HepG2 (cell line): ENCODE results near the gene QRICH2. TPM values are rescaled to one million over a fixed set of nuclear protein-coding genes. Genes with fewer than 3 reads are reported as not detected.

Experiments used
- ADNP ChIP-seq: sonication (generic); formaldehyde crosslinking; IDR thresholded peaks from 2 replicates; pipeline ENCODE4 v1.4.0; 2020; ENCODE audit warnings: missing genetic modification reagents
- GABPA ChIP-seq, 2 experiments: IDR thresholded peaks; 2 replicates each; pipeline ENCODE4 v1.6.1; 2011 to 2016; ENCODE audit warnings: low read depth in 2 of 2, low read length in 1 of 2, missing biosample characterization in 1 of 2, missing genetic modification characterization in 1 of 2
- GABPB1 ChIP-seq: IDR thresholded peaks from 2 replicates; pipeline ENCODE4 v1.6.1; 2016; ENCODE audit warnings: mild to moderate bottlenecking, missing genetic modification reagents, moderate library complexity, missing compliant biosample characterization
- GFI1 ChIP-seq: sonication (generic); formaldehyde crosslinking; IDR thresholded peaks from 2 replicates; pipeline ENCODE4 v1.5.0; 2020; ENCODE audit warnings: missing genetic modification reagents, mild to moderate bottlenecking, borderline replicate concordance
- HMG20A ChIP-seq: IDR thresholded peaks from 2 replicates; pipeline ENCODE4 v1.6.1; 2016; ENCODE audit warnings: borderline replicate concordance
- HMGA1 ChIP-seq: sonication (generic); formaldehyde crosslinking; conservative IDR thresholded peaks from 2 replicates; pipeline ENCODE4 v1.4.0; 2020; ENCODE audit warnings: missing genetic modification reagents
- NPAS2 ChIP-seq: sonication (generic); formaldehyde crosslinking; IDR thresholded peaks from 2 replicates; pipeline ENCODE4 v1.8.0; 2022; ENCODE audit warnings: mild to moderate bottlenecking, missing genetic modification reagents, borderline replicate concordance
- RAD21 ChIP-seq: fragments of 450-650 bp; formaldehyde crosslinking; IDR thresholded peaks from 2 replicates; pipeline ENCODE4 v1.5.0; 2020; ENCODE audit warnings: mild to moderate bottlenecking
- RBM39 ChIP-seq: fragments of 200-400 bp; formaldehyde crosslinking; IDR thresholded peaks from one replicate; pipeline ENCODE4 v1.6.1; 2018; ENCODE audit warnings: antibody characterized with exemption, mild to moderate bottlenecking, low read depth, low read length; ENCODE audit not compliant: poor library complexity, severe bottlenecking
- RORA ChIP-seq: sonication (generic); formaldehyde crosslinking; IDR thresholded peaks from 2 replicates; pipeline ENCODE4 v1.5.0; 2020; ENCODE audit warnings: mild to moderate bottlenecking, missing genetic modification reagents, moderate library complexity
- SALL1 ChIP-seq: sonication (generic); formaldehyde crosslinking; IDR thresholded peaks from 2 replicates; pipeline ENCODE4 v1.8.0; 2022; ENCODE audit warnings: mild to moderate bottlenecking, missing genetic modification reagents
- SAP130 ChIP-seq: IDR thresholded peaks from 2 replicates; pipeline ENCODE4 v1.6.1; 2016; ENCODE audit warnings: low read depth
- SOX5 ChIP-seq: IDR thresholded peaks from 2 replicates; pipeline ENCODE4 v1.6.1; 2016; ENCODE audit warnings: borderline replicate concordance
- STAT5B ChIP-seq: sonication (generic); formaldehyde crosslinking; IDR thresholded peaks from 2 replicates; pipeline ENCODE4 v1.4.0; 2020; ENCODE audit warnings: missing genetic modification reagents
- TOPORS ChIP-seq: sonication (generic); formaldehyde crosslinking; IDR thresholded peaks from 2 replicates; pipeline ENCODE4 v1.8.0; 2023; ENCODE audit warnings: mild to moderate bottlenecking, missing genetic modification reagents
- ZFP36 ChIP-seq: fragments of 150-350 bp; IDR thresholded peaks from 2 replicates; pipeline ENCODE4 v1.6.1; 2018; ENCODE audit warnings: borderline replicate concordance, low read length, low read depth; ENCODE audit not compliant: partially characterized antibody
- ZNF564 ChIP-seq: sonication (generic); formaldehyde crosslinking; IDR thresholded peaks from 2 replicates; pipeline ENCODE4 v1.8.1; 2023; ENCODE audit warnings: mild to moderate bottlenecking, missing genetic modification reagents
- ZNF614 ChIP-seq: IDR thresholded peaks from 2 replicates; pipeline ENCODE4 v1.6.1; 2018; ENCODE audit warnings: missing biosample characterization, missing genetic modification reagents, inconsistent platforms, borderline replicate concordance
- ZNF713 ChIP-seq: sonication (generic); formaldehyde crosslinking; IDR thresholded peaks from 2 replicates; pipeline ENCODE4 v1.4.0; 2020; ENCODE audit warnings: mild to moderate bottlenecking, missing genetic modification reagents
- ZNF766 ChIP-seq: sonication (generic); formaldehyde crosslinking; IDR thresholded peaks from 2 replicates; pipeline ENCODE4 v1.5.0; 2020; ENCODE audit warnings: missing genetic modification reagents, borderline replicate concordance
- polyA plus RNA-seq, 8 experiments: library from polyadenylated mRNA; depleted of rRNA in 3 of 8; stranded (reverse) in 7 of 8; unstranded in 1 of 8; fragments of >200 nt; fragmentation: Illumina TruSeq in 4 of 8; extraction: Trizol in 4 of 8; gene quantifications; 2 replicates each; pipeline versions ENCODE4 v1.2.1 to v1.2.3, GENCODE V29; 2011 to 2016; ENCODE audit warnings: low read depth in 4 of 8, missing spikeins in 1 of 8, mixed read lengths in 1 of 8; ENCODE audit not compliant: insufficient read depth in 1 of 8
- total RNA-seq, 5 experiments: library from RNA; depleted of rRNA; stranded (reverse); fragments of >200 nt; fragmentation: Illumina TruSeq; extraction: Trizol; gene quantifications; 2 replicates each; pipeline ENCODE4 v1.2.3, GENCODE V29; 2016; ENCODE audit warnings: low read depth in 1 of 5
- TF ChIP-seq, protein P1 (sequence below): conservative IDR thresholded peaks from 2 replicates; pipeline ENCODE4 v1.6.1; 2018; ENCODE audit warnings: missing genetic modification reagents
- TF ChIP-seq, protein P2 (sequence below): sonication (generic); formaldehyde crosslinking; IDR thresholded peaks from 2 replicates; pipeline ENCODE4 v1.8.0; 2022; ENCODE audit warnings: missing genetic modification reagents, mild to moderate bottlenecking, inconsistent platforms, borderline replicate concordance
- TF ChIP-seq, protein P3 (sequence below): sonication (generic); formaldehyde crosslinking; IDR thresholded peaks from 2 replicates; pipeline ENCODE4 v1.4.0; 2020; ENCODE audit warnings: missing genetic modification reagents
- TF ChIP-seq, protein P4 (sequence below): IDR thresholded peaks from 2 replicates; pipeline ENCODE4 v1.6.1; 2018; ENCODE audit warnings: missing genetic modification reagents

Gene QRICH2
- total and polyA plus RNA-seq, 2 of the 13 experiments (the other 11 are each of a cell fraction or from before 2014, with no cell fraction given): 3.7 to 5.7 TPM

DNA sequence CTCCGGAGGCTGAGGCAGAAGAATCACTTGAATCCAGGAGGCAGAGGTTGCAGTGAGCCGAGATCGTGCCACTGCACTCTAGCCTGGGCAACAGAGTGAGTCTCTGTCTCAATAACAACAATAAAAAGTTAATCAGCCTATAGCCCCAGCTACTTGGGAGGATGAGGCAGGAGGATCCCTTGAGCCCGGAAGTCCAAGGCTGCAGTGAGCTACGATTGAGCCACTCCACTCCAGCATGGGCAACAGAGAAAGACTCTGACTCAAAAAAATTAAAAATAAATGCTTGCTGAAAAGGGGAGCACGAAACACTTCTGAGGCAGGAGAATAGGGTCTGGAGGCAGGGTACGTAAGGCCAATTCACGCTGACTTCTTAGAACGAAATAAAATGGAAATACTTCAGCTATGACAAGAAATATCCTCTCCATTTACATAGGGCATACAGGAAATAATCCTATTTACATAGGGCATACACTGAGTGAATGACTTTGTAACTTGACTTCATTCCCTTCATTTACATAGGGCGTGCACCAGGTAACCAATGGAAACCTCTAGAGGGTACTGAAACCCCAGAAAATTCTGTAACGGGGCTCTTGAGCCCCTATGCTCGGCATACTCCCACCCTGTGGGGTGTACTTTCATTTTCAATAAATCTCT lies 48.9 kb upstream of the QRICH2 start (continued):
- TF ChIP-seq ZNF766 (CRISPR knock-in tag) (no peak), RORA (no peak), ZNF713 (CRISPR knock-in tag) (no peak), SOX5 (CRISPR knock-in tag) (peak; percentile 10; the same call in 1 of the 2 replicates), HMG20A (0 out of 2 replicates have a peak, but pooled peaks have one; percentile 5), ZNF614 (CRISPR knock-in tag) (no peak), HMGA1 (CRISPR knock-in tag) (no peak), ADNP (CRISPR knock-in tag) (no peak), SALL1 (CRISPR knock-in tag) (0 out of 2 replicates have a peak, but pooled peaks have one; percentile 10), ZNF564 (CRISPR knock-in tag) (no peak), SAP130 (CRISPR knock-in tag) (peak; percentile 76), RBM39 (no peak), STAT5B (CRISPR knock-in tag) (no peak), TOPORS (CRISPR knock-in tag) (no peak), GABPB1 (CRISPR knock-in tag) (peak; percentile 45), ZFP36 (no peak), NPAS2 (CRISPR knock-in tag) (no peak), GABPA (IDR thresholded peaks at IDR 0.05; ENCODE audit: low read depth, low read length) (no peak), GABPA (CRISPR knock-in tag; IDR thresholded peaks at IDR 0.05; ENCODE audit: low read depth) (peak; percentile 10; the same call in 1 of the 2 replicates), RAD21 (CRISPR knock-in tag) (peak; percentile 5; the same call in 1 of the 2 replicates), GFI1 (0 out of 2 replicates have a peak, but pooled peaks have one; percentile 21)
- TF ChIP-seq, protein P1, sequence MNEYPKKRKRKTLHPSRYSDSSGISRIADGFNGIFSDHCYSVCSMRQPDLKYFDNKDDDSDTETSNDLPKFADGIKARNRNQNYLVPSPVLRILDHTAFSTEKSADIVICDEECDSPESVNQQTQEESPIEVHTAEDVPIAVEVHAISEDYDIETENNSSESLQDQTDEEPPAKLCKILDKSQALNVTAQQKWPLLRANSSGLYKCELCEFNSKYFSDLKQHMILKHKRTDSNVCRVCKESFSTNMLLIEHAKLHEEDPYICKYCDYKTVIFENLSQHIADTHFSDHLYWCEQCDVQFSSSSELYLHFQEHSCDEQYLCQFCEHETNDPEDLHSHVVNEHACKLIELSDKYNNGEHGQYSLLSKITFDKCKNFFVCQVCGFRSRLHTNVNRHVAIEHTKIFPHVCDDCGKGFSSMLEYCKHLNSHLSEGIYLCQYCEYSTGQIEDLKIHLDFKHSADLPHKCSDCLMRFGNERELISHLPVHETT: no peak
- TF ChIP-seq, protein P2, sequence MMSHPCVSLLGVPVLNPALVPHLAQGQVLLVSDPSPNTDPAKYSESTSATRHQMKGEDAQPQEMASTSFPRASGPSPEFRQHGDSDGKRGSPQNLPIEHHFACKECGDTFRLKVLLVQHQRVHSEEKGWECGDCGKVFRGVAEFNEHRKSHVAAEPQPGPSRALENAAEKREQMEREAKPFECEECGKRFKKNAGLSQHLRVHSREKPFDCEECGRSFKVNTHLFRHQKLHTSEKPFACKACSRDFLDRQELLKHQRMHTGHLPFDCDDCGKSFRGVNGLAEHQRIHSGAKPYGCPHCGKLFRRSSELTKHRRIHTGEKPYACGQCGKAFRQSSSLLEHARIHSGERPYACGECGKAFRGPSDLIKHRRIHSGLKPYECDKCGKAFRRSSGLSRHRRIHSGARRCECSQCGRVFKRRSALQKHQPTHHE (CRISPR knock-in tag): no peak
- TF ChIP-seq, protein P3, sequence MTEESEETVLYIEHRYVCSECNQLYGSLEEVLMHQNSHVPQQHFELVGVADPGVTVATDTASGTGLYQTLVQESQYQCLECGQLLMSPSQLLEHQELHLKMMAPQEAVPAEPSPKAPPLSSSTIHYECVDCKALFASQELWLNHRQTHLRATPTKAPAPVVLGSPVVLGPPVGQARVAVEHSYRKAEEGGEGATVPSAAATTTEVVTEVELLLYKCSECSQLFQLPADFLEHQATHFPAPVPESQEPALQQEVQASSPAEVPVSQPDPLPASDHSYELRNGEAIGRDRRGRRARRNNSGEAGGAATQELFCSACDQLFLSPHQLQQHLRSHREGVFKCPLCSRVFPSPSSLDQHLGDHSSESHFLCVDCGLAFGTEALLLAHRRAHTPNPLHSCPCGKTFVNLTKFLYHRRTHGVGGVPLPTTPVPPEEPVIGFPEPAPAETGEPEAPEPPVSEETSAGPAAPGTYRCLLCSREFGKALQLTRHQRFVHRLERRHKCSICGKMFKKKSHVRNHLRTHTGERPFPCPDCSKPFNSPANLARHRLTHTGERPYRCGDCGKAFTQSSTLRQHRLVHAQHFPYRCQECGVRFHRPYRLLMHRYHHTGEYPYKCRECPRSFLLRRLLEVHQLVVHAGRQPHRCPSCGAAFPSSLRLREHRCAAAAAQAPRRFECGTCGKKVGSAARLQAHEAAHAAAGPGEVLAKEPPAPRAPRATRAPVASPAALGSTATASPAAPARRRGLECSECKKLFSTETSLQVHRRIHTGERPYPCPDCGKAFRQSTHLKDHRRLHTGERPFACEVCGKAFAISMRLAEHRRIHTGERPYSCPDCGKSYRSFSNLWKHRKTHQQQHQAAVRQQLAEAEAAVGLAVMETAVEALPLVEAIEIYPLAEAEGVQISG: 0 out of 2 replicates have a peak, but pooled peaks have one; percentile 28
- TF ChIP-seq, protein P4, sequence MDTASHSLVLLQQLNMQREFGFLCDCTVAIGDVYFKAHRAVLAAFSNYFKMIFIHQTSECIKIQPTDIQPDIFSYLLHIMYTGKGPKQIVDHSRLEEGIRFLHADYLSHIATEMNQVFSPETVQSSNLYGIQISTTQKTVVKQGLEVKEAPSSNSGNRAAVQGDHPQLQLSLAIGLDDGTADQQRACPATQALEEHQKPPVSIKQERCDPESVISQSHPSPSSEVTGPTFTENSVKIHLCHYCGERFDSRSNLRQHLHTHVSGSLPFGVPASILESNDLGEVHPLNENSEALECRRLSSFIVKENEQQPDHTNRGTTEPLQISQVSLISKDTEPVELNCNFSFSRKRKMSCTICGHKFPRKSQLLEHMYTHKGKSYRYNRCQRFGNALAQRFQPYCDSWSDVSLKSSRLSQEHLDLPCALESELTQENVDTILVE (CRISPR knock-in tag): no peak
